Panc1 (cell line): Measurements from ENCODE around the gene ABCB6.

Experiments used
- CTCF ChIP-seq: fragments of 450-650 bp; IDR thresholded peaks from 2 replicates; pipeline ENCODE4 v1.5.1; 2017; ENCODE audit warnings: mild to moderate bottlenecking
- REST ChIP-seq, 2 experiments: IDR thresholded peaks; 2 replicates each; pipeline ENCODE4 v1.6.1; 2011 to 2012; ENCODE audit warnings: low read depth in 2 of 2, control low read depth in 1 of 2, low read length in 1 of 2, mild to moderate bottlenecking in 1 of 2, moderate library complexity in 1 of 2; ENCODE audit not compliant: insufficient read depth in 1 of 2
- SIN3A ChIP-seq: IDR thresholded peaks from 2 replicates; pipeline ENCODE4 v1.6.1; 2012; ENCODE audit warnings: low read depth, mild to moderate bottlenecking, low read length, moderate library complexity, borderline replicate concordance; ENCODE audit not compliant: insufficient read depth

- no peak for TF ChIP-seq REST (IDR thresholded peaks at IDR 0.05; ENCODE audit: insufficient read depth in 1 of 2, low read depth in 2 of 2, low read length in 1 of 2)
- no peak for TF ChIP-seq CTCF
- TF ChIP-seq SIN3A, result no peak
These were observed 49.5 kb upstream of the ABCB6 start for GRCh38 chr2:219268294-219268693.
